C4-2B (cell line): ENCODE data around the gene TMF1.

ENCODE experiments used
- H3K27ac ChIP-seq: fragments of 450-650 bp; 2 replicates; pipeline ENCODE4 v1.5.1; 2017
- CTCF ChIP-seq: fragments of 450-650 bp; conservative IDR thresholded peaks from 2 replicates; pipeline ENCODE4 v1.5.1; 2017; ENCODE audit warnings: mild to moderate bottlenecking
- ZFX ChIP-seq: fragments of 450-650 bp; IDR thresholded peaks from 2 replicates; pipeline ENCODE4 v1.6.1; 2017

The TMF1 gene

GRCh38 chr3:69052472-69052898 is 352 bp upstream of the TMF1 start:
- H3K27ac ChIP-seq = peak overlapping the region; percentile 80
- no peak for TF ChIP-seq CTCF
- TF ChIP-seq ZFX = no peak

- TF ChIP-seq CTCF = no peak
- TF ChIP-seq ZFX = no peak
- no peak overlapping the region for H3K27ac ChIP-seq
These were observed 3.1 kb downstream of the TMF1 start for GRCh38 chr3:69048990-69049389.

- no peak overlapping the region for H3K27ac ChIP-seq
- TF ChIP-seq CTCF (no peak), ZFX (no peak)
These were observed 7.5 kb downstream of the TMF1 start for GRCh38 chr3:69044608-69045007.

- H3K27ac ChIP-seq = no peak overlapping the region
- no peak for TF ChIP-seq ZFX
- no peak for TF ChIP-seq CTCF
These were observed 18.7 kb downstream of the TMF1 start for GRCh38 chr3:69033470-69033869.

- H3K27ac ChIP-seq = no peak overlapping the region
These were observed 19.4 kb downstream of the TMF1 start for GRCh38 chr3:69032737-69033136.

GRCh38 chr3:69032142-69032541 is 20.0 kb downstream of the TMF1 start:
- H3K27ac ChIP-seq = no peak overlapping the region
- no peak for TF ChIP-seq ZFX
- TF ChIP-seq CTCF = no peak

More at GRCh38 chr3:69032737-69033136, 19.4 kb downstream of the TMF1 start:
- TF ChIP-seq ZFX = no peak

GRCh38 chr3:69031635-69032034 is 20.5 kb downstream of the TMF1 start:
- no peak for TF ChIP-seq ZFX
- H3K27ac ChIP-seq = no peak overlapping the region

- no peak overlapping the region for H3K27ac ChIP-seq
- no peak for TF ChIP-seq ZFX
- no peak for TF ChIP-seq CTCF
These were observed 31.3 kb downstream of the TMF1 start for GRCh38 chr3:69020857-69021256.

GRCh38 chr3:69020424-69020823 is 31.7 kb downstream of the TMF1 start:
- peak; percentile 58 for TF ChIP-seq CTCF
- no peak for TF ChIP-seq ZFX

More at GRCh38 chr3:69020424-69020823, 31.7 kb downstream of the TMF1 start:
- H3K27ac ChIP-seq = no peak overlapping the region
